Spleen (tissue), 11 donors: Measurements from ENCODE around the gene NXF3. TPM values are rescaled to one million over a fixed set of nuclear protein-coding genes. Genes with fewer than 3 reads are reported as not detected.
"Not testable (repeated sequence)": the region's sequence is repeated elsewhere in the genome, so short reads cannot be mapped to it uniquely, and the experiment has no call there.

Experiments
- DNase-seq: peaks from one replicate; pipeline ENCODE4 v3.0.0-alpha.2; 2020
- H3K27ac ChIP-seq, 8 donors: fragments of 200-600 bp; sonication (generic) in 7 of 8; 1 replicate in 4 of 8; 2 replicates in 4 of 8; pipeline versions ENCODE4 v1.5.0 to v1.8.0; 2016 to 2021; ENCODE audit warnings: inconsistent platforms in 4 of 8, mild to moderate bottlenecking in 4 of 8, moderate library complexity in 1 of 8
- H3K27me3 ChIP-seq, 7 donors: fragments of 200-600 bp; sonication (generic) in 6 of 7; replicated peaks in 1 of 7; 1 replicate in 4 of 7; 2 replicates in 3 of 7; pipeline versions ENCODE4 v1.5.0 to v1.8.0; 2016 to 2021; ENCODE audit warnings: inconsistent platforms in 3 of 7, mild to moderate bottlenecking in 1 of 7
- H3K36me3 ChIP-seq, 6 donors: fragments of 200-600 bp; sonication (generic) in 5 of 6; 1 replicate in 4 of 6; 2 replicates in 2 of 6; pipeline versions ENCODE4 v1.5.0 to v1.8.0; 2016 to 2021; ENCODE audit warnings: inconsistent platforms in 2 of 6
- H3K4me1 ChIP-seq, 6 donors: fragments of 200-600 bp; sonication (generic) in 5 of 6; 1 replicate in 3 of 6; 2 replicates in 3 of 6; pipeline versions ENCODE4 v1.5.0 to v1.8.0; 2016 to 2021; ENCODE audit warnings: inconsistent platforms in 3 of 6
- H3K4me3 ChIP-seq, 8 donors: fragments of 200-600 bp; sonication (generic) in 7 of 8; 1 replicate in 4 of 8; 2 replicates in 4 of 8; pipeline versions ENCODE4 v1.5.0 to v1.8.0; 2016 to 2021; ENCODE audit warnings: inconsistent platforms in 4 of 8, mild to moderate bottlenecking in 4 of 8, moderate library complexity in 2 of 8
- H3K9me3 ChIP-seq, 8 donors: fragments of 200-600 bp; sonication (generic) in 7 of 8; 1 replicate in 4 of 8; 2 replicates in 4 of 8; pipeline versions ENCODE4 v1.5.0 to v1.8.0; 2016 to 2021; ENCODE audit warnings: inconsistent platforms in 4 of 8
- POLR2A ChIP-seq, 3 donors: fragments of 450-650 bp; IDR thresholded peaks; one replicate each; pipeline ENCODE4 v1.5.1; 2017; ENCODE audit warnings: antibody characterized with exemption in 3 of 3, mild to moderate bottlenecking in 1 of 3
- POLR2AphosphoS5 ChIP-seq, 3 donors: sonication (generic); formaldehyde crosslinking; IDR thresholded peaks; one replicate each; pipeline ENCODE4 v1.5.1; 2017; ENCODE audit warnings: antibody characterized with exemption in 3 of 3
- WGBS, 5 donors: extraction: QIAGEN DNeasy Blood & Tissue Kit in 3 of 5; methylation state at CpG; one replicate each; pipeline versions ENCODE4 v1.1.5 to v1.1.7; 2013 to 2018; 5-methylcytosine and 5-hydroxymethylcytosine counted together
- intact Hi-C: fragments of 100-400 bp; cut with DNase I; formaldehyde crosslinking; loops from one replicate; pipeline ENCODE4 v1.15.0; 2023; ENCODE audit warnings: low total_unique reads
- polyA plus RNA-seq, 3 donors: library from polyadenylated mRNA; stranded (reverse); fragments of 200-250 nt; gene quantifications; one replicate each; pipeline ENCODE4 v1.2.1, GENCODE V29; 2013
- total RNA-seq, 7 donors: library from RNA; depleted of rRNA in 3 of 7; stranded (reverse); fragments of >200 nt in 3 of 7; fragmentation: NEBNext Ultra II Directional in 4 of 7; extraction: Animal tissue kit (Norgen Biotek cat#: 25700) in 4 of 7; gene quantifications; one replicate each; pipeline versions ENCODE4 v1.1.0 to v1.2.1, GENCODE V29; 2016 to 2021
- TF ChIP-seq, protein P1 (sequence below), 11 experiments: fragments of 200-600 bp in 7 of 11; fragments of 450-650 bp in 4 of 11; sonication (generic) in 4 of 11; IDR thresholded peaks in 8 of 11; conservative IDR thresholded peaks in 3 of 11; 1 replicate in 7 of 11; 2 replicates in 4 of 11; pipeline versions ENCODE4 v1.4.0 to v1.8.0; 2016 to 2021; ENCODE audit warnings: antibody characterized with exemption in 11 of 11, inconsistent platforms in 4 of 11, mild to moderate bottlenecking in 1 of 11
- donor health status: healthy with polysubstance abuse.
- donor health status: DM: no; HTN: no; CAD: no; lungs with moderate emphysema.
- donor health status: DM: no; HTN: no; CAD: no.
- donor health status: Bipolar disorder and iron deficiency.
- donor health status: healthy.
- donor health status: DM: no; HTN: no; CAD: no.
- donor health status: DM: yes; HTN: yes; CAD: no.

The NXF3 gene
- total and polyA plus RNA-seq, 10 donors = 0.26 to 1.8 (median 0.64) TPM

- Histone ChIP-seq H3K9me3 (no peaks in the 10 kb centered on the region), H3K27ac (no peak overlapping the region), H3K4me1 (no peaks in the 10 kb centered on the region), H3K36me3 (no peaks in the 10 kb centered on the region), H3K27me3 (peaks cover 0 to 18% (median 10%) of the 10 kb centered on the region in 7 donors), H3K4me3 (no peak overlapping the region)
- TF ChIP-seq POLR2A (IDR thresholded peaks at IDR 0.05) = no peak
- TF ChIP-seq, protein P1, sequence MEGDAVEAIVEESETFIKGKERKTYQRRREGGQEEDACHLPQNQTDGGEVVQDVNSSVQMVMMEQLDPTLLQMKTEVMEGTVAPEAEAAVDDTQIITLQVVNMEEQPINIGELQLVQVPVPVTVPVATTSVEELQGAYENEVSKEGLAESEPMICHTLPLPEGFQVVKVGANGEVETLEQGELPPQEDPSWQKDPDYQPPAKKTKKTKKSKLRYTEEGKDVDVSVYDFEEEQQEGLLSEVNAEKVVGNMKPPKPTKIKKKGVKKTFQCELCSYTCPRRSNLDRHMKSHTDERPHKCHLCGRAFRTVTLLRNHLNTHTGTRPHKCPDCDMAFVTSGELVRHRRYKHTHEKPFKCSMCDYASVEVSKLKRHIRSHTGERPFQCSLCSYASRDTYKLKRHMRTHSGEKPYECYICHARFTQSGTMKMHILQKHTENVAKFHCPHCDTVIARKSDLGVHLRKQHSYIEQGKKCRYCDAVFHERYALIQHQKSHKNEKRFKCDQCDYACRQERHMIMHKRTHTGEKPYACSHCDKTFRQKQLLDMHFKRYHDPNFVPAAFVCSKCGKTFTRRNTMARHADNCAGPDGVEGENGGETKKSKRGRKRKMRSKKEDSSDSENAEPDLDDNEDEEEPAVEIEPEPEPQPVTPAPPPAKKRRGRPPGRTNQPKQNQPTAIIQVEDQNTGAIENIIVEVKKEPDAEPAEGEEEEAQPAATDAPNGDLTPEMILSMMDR (IDR thresholded peaks at IDR 0.05 in 8 of 11, conservative IDR thresholded peaks at IDR 0.05 in 3 of 11) = no peak
- TF ChIP-seq POLR2AphosphoS5 (IDR thresholded peaks at IDR 0.05) = no peak
- WGBS, 5 donors = 64 to 91% (median 72%) methylated on average over 3 of the region's 3 CpGs
- no peak for DNase-seq
- intact Hi-C loops = no loop called here
Observed at GRCh38 chrX:103061486-103061885, 31.5 kb downstream of the NXF3 start.

- 71 to 94% (median 87%) methylated on average over 2 of the region's 2 CpGs for WGBS, 5 donors
- H3K27ac ChIP-seq = no peak overlapping the region
- no peaks in the 10 kb centered on the region for H3K36me3 ChIP-seq
- intact Hi-C loops = no loop called here
- TF ChIP-seq, protein P1 (IDR thresholded peaks at IDR 0.05 in 8 of 11, conservative IDR thresholded peaks at IDR 0.05 in 3 of 11) = no peak
- TF ChIP-seq POLR2A (IDR thresholded peaks at IDR 0.05) (no peak), POLR2AphosphoS5 (IDR thresholded peaks at IDR 0.05) (no peak)
- no peak for DNase-seq
- H3K4me1 ChIP-seq = no peaks in the 10 kb centered on the region
- H3K4me3 ChIP-seq = no peak overlapping the region
- no peaks in the 10 kb centered on the region for H3K27me3 ChIP-seq
- no peaks in the 10 kb centered on the region for H3K9me3 ChIP-seq
Observed at GRCh38 chrX:103056902-103057301, 36.0 kb downstream of the NXF3 start.

GRCh38 chrX:103052625-103053024 is 40.3 kb downstream of the NXF3 start:
- Histone ChIP-seq H3K27me3 (peaks cover 0 to 10% (median 0%) of the 10 kb centered on the region in 7 donors), H3K4me3 (no peak overlapping the region), H3K9me3 (no peaks in the 10 kb centered on the region), H3K36me3 (no peaks in the 10 kb centered on the region), H3K4me1 (no peaks in the 10 kb centered on the region), H3K27ac (no peak overlapping the region)
- intact Hi-C loops = no loop called here
- TF ChIP-seq POLR2AphosphoS5 (IDR thresholded peaks at IDR 0.05) = no peak
- TF ChIP-seq, protein P1 (IDR thresholded peaks at IDR 0.05 in 8 of 11, conservative IDR thresholded peaks at IDR 0.05 in 3 of 11) = no peak
- TF ChIP-seq POLR2A (IDR thresholded peaks at IDR 0.05) = no peak
- no peak for DNase-seq

DNA sequence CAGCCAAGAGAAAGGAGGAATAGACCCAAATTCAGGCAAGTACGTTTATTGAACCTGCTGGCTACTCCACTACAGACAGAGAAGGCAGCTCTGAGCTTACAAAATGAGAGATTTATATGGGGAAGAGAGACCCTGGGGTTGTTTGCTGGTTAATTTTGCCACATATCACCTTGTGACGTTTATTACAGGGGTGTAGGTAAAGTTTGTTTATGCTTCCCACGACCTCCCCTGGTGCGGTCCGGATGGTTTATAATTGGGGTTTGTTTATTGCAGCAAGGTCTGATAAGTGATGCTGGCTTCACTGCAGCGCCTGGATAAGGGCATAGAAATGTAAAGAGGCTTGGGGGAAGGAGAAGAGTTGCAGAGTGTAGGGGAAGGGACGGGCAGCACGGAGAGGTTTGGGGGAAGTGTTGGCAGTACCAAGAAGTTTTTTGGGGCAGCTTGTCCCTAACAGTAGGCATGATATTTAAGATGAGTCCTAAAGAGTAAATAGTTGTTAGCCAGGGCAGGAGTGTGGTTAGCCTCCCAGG is 41.6 kb downstream of the NXF3 start:
- Histone ChIP-seq H3K4me1 (no peaks in the 10 kb centered on the region), H3K27me3 (peaks cover 0 to 10% (median 0%) of the 10 kb centered on the region in 7 donors), H3K4me3 (no peak overlapping the region), H3K9me3 (peaks cover 0 to 7% (median 0%) of the 10 kb centered on the region in 8 donors), H3K36me3 (no peaks in the 10 kb centered on the region), H3K27ac (no peak overlapping the region)
- 20 to 44% (median 34%) methylated on average over 8 of the region's 8 CpGs for WGBS, 5 donors
- intact Hi-C loops = no loop called here
- TF ChIP-seq POLR2A (IDR thresholded peaks at IDR 0.05) (no peak), POLR2AphosphoS5 (IDR thresholded peaks at IDR 0.05) (no peak)
- TF ChIP-seq, protein P1 (IDR thresholded peaks at IDR 0.05 in 8 of 11, conservative IDR thresholded peaks at IDR 0.05 in 3 of 11) = no peak
- DNase-seq = no peak

GRCh38 chrX:103033371-103033770 is 59.6 kb downstream of the NXF3 start:
- H3K36me3 ChIP-seq, H3K27me3 ChIP-seq, intact Hi-C loops, H3K4me1 ChIP-seq, H3K27ac ChIP-seq, H3K4me3 ChIP-seq, H3K9me3 ChIP-seq, DNase-seq: not testable (repeated sequence)
- 31 to 63% (median 47%) methylated on average over 1 of the region's 1 CpG for WGBS, 5 donors
